H9 (cell line): ENCODE data around the gene ARHGAP5. TPM values are rescaled to one million over a fixed set of nuclear protein-coding genes. Genes with fewer than 3 reads are reported as not detected.

Experiments used
- DNase-seq: peaks from one replicate; pipeline ENCODE4 v3.0.0-alpha.2; 2017
- H2AFZ ChIP-seq: one replicate; pipeline ENCODE4 v1.6.1; 2013; ENCODE audit warnings: mild to moderate bottlenecking, low read length, control low read depth, moderate library complexity
- H2AK5ac ChIP-seq: 2 replicates; pipeline ENCODE4 v1.6.1; 2013; ENCODE audit warnings: low read length, control low read depth, mixed read lengths; ENCODE audit not compliant: insufficient read length
- H2BK120ac ChIP-seq: one replicate; pipeline ENCODE4 v1.6.1; 2013; ENCODE audit warnings: low read depth, mild to moderate bottlenecking, low read length, control low read depth, inconsistent platforms; ENCODE audit not compliant: poor library complexity, severe bottlenecking
- H2BK12ac ChIP-seq: 2 replicates; pipeline ENCODE4 v1.6.1; 2013; ENCODE audit warnings: low read length, control low read depth, mixed read lengths, low read depth; ENCODE audit not compliant: insufficient read length
- H2BK15ac ChIP-seq: 2 replicates; pipeline ENCODE4 v1.6.1; 2013; ENCODE audit warnings: low read depth, low read length, control low read depth
- H2BK20ac ChIP-seq: one replicate; pipeline ENCODE4 v1.6.1; 2013; ENCODE audit warnings: low read depth, mild to moderate bottlenecking, low read length, control low read depth, inconsistent platforms; ENCODE audit not compliant: poor library complexity, severe bottlenecking
- H2BK5ac ChIP-seq: 2 replicates; pipeline ENCODE4 v1.6.1; 2013; ENCODE audit warnings: low read length, control low read depth, mixed read lengths; ENCODE audit not compliant: insufficient read length
- H3K14ac ChIP-seq: 2 replicates; pipeline ENCODE4 v1.6.1; 2013; ENCODE audit warnings: low read length, control low read depth; ENCODE audit not compliant: insufficient read depth
- H3K18ac ChIP-seq: 2 replicates; pipeline ENCODE4 v1.6.1; 2013; ENCODE audit warnings: low read depth, mild to moderate bottlenecking, mixed read lengths, low read length, control low read depth; ENCODE audit not compliant: insufficient read length
- H3K23ac ChIP-seq: 2 replicates; pipeline ENCODE4 v1.6.1; 2013; ENCODE audit warnings: low read length, control low read depth, mixed read lengths, low read depth; ENCODE audit not compliant: insufficient read length
- H3K23me2 ChIP-seq: 2 replicates; pipeline ENCODE4 v1.6.1; 2013; ENCODE audit warnings: low read depth, mild to moderate bottlenecking, mixed read lengths, low read length, control low read depth; ENCODE audit not compliant: insufficient read length, poor library complexity, severe bottlenecking
- H3K27ac ChIP-seq: 2 replicates; pipeline ENCODE4 v1.5.1; 2013; ENCODE audit warnings: low read length, control low read depth, mixed read lengths, low read depth; ENCODE audit not compliant: insufficient read length
- H3K27me3 ChIP-seq: 2 replicates; pipeline ENCODE4 v1.6.1; 2013; ENCODE audit warnings: low read length, control low read depth, inconsistent platforms; ENCODE audit not compliant: insufficient read depth
- H3K4ac ChIP-seq: 2 replicates; pipeline ENCODE4 v1.6.1; 2013; ENCODE audit warnings: low read depth, mild to moderate bottlenecking, control low read depth, inconsistent platforms, low read length, moderate library complexity
- H3K4me1 ChIP-seq: 2 replicates; pipeline ENCODE4 v1.6.1; 2013; ENCODE audit warnings: low read length, control low read depth, inconsistent platforms; ENCODE audit not compliant: insufficient read depth
- H3K4me2 ChIP-seq: 2 replicates; pipeline ENCODE4 v1.6.1; 2013; ENCODE audit warnings: low read length, control low read depth, mixed read lengths; ENCODE audit not compliant: insufficient read length, insufficient read depth
- H3K56ac ChIP-seq: 2 replicates; pipeline ENCODE4 v1.6.1; 2013; ENCODE audit warnings: low read depth, mild to moderate bottlenecking, mixed read lengths, low read length, control low read depth; ENCODE audit not compliant: insufficient read length
- H3K79me1 ChIP-seq: 2 replicates; pipeline ENCODE4 v1.6.1; 2013; ENCODE audit warnings: low read depth, mild to moderate bottlenecking, moderate library complexity, low read length, control low read depth, inconsistent platforms; ENCODE audit not compliant: insufficient read depth, poor library complexity, severe bottlenecking
- H3K79me2 ChIP-seq: 2 replicates; pipeline ENCODE4 v1.6.1; 2013; ENCODE audit warnings: low read length, control low read depth, inconsistent platforms; ENCODE audit not compliant: insufficient read depth
- H3K9ac ChIP-seq: 2 replicates; pipeline ENCODE4 v1.6.1; 2013; ENCODE audit warnings: low read length, control low read depth, mixed read lengths; ENCODE audit not compliant: insufficient read length; ENCODE audit errors: extremely low read depth
- H3K9me3 ChIP-seq: one replicate; pipeline ENCODE4 v1.6.1; 2013; ENCODE audit warnings: low read depth, low read length, inconsistent platforms; ENCODE audit not compliant: control insufficient read depth
- H3T11ph ChIP-seq: one replicate; pipeline ENCODE4 v1.6.1; 2013; ENCODE audit warnings: mild to moderate bottlenecking, low read length, control low read depth, inconsistent platforms
- H4K20me1 ChIP-seq: one replicate; pipeline ENCODE4 v1.6.1; 2013; ENCODE audit not compliant: control insufficient read depth, insufficient read length, insufficient read depth
- H4K5ac ChIP-seq: 2 replicates; pipeline ENCODE4 v1.6.1; 2013; ENCODE audit warnings: low read depth, mild to moderate bottlenecking, mixed read lengths, low read length, control low read depth; ENCODE audit not compliant: insufficient read length
- H4K8ac ChIP-seq: replicated peaks from 2 replicates; pipeline ENCODE4 v1.6.1; 2013; ENCODE audit warnings: low read length, control low read depth, mixed read lengths, low read depth; ENCODE audit not compliant: insufficient read length
- H4K91ac ChIP-seq: 2 replicates; pipeline ENCODE4 v1.6.1; 2013; ENCODE audit warnings: low read depth, mild to moderate bottlenecking, moderate library complexity, mixed read lengths, low read length, control low read depth; ENCODE audit not compliant: insufficient read length
- H3K27ac Mint-ChIP-seq, 3 experiments: 2 replicates in 2 of 3; 3 replicates in 1 of 3; pipeline ENCODE4 v1.8.0; 2020 to 2021; ENCODE audit warnings: mixed read lengths in 3 of 3, mild to moderate bottlenecking in 1 of 3, moderate library complexity in 1 of 3
- H3K27me3 Mint-ChIP-seq: 2 replicates; pipeline ENCODE4 v1.8.0; 2021; ENCODE audit warnings: low read depth, mild to moderate bottlenecking, moderate library complexity, mixed read lengths
- H3K36me3 Mint-ChIP-seq, 3 experiments: 2 replicates in 2 of 3; 3 replicates in 1 of 3; pipeline ENCODE4 v1.8.0; 2020 to 2021; ENCODE audit warnings: low read depth in 3 of 3, mixed read lengths in 3 of 3; ENCODE audit not compliant: insufficient read depth in 1 of 3
- H3K4me1 Mint-ChIP-seq, 2 experiments: 2 replicates each; pipeline ENCODE4 v1.8.0; 2020; ENCODE audit warnings: mixed read lengths in 2 of 2
- H3K4me3 Mint-ChIP-seq, 2 experiments: 2 replicates in 1 of 2; 3 replicates in 1 of 2; pipeline ENCODE4 v1.8.0; 2020 to 2021; ENCODE audit warnings: mild to moderate bottlenecking in 2 of 2, mixed read lengths in 2 of 2, moderate library complexity in 1 of 2
- H3K9me3 Mint-ChIP-seq, 2 experiments: 2 replicates in 1 of 2; 3 replicates in 1 of 2; pipeline ENCODE4 v1.8.0; 2020; ENCODE audit warnings: mild to moderate bottlenecking in 2 of 2, mixed read lengths in 2 of 2, moderate library complexity in 1 of 2
- WGBS: extraction: QIAGEN DNeasy Blood & Tissue Kit; methylation state at CpG from one replicate; pipeline ENCODE4 v1.1.7; 2013; ENCODE audit warnings: missing lambda C conversion rate, low lambda C conversion rate, mixed read lengths; ENCODE audit not compliant: insufficient read length; ENCODE audit errors: extremely low coverage; 5-methylcytosine and 5-hydroxymethylcytosine counted together
- total RNA-seq: library from RNA; stranded (reverse); gene quantifications from 2 replicates; pipeline ENCODE4 v1.2.1, GENCODE V29; 2021
- TF ChIP-seq, protein P1 (sequence below): fragments of 200-600 bp; sonication (generic); conservative IDR thresholded peaks from 3 replicates; pipeline ENCODE4 v1.8.0; 2021; ENCODE audit warnings: antibody characterized with exemption, mild to moderate bottlenecking

The ARHGAP5 gene
- total RNA-seq, 1 experiment from 2014 or later = 73.8 TPM

- no peak overlapping the region for H2AFZ ChIP-seq
- H2AK5ac ChIP-seq = no peak overlapping the region
- Mint-ChIP-seq H3K27me3 (no peaks in the 10 kb centered on the region), H3K4me3 (no peak overlapping the region), H3K9me3 (peaks cover 21 to 32% of the 10 kb centered on the region in 2 experiments), H3K36me3 (peaks cover 0 to 5% (median 0%) of the 10 kb centered on the region in 3 experiments; a peak in 3 of 7 replicates), H3K4me1 (no peaks in the 10 kb centered on the region), H3K27ac (no peak overlapping the region)
- no peaks in the 10 kb centered on the region for H3K9me3 ChIP-seq
- H3K4me2 ChIP-seq = no peak overlapping the region
- H3K56ac ChIP-seq = no peak overlapping the region
- no peak overlapping the region for H3K18ac ChIP-seq
- H3K9ac ChIP-seq = no peak overlapping the region
- H4K91ac ChIP-seq = no peak overlapping the region
- H4K20me1 ChIP-seq = no peaks in the 10 kb centered on the region
- H4K8ac ChIP-seq = no peak overlapping the region
- H3K27ac ChIP-seq = no peak overlapping the region
- no peak overlapping the region for H2BK12ac ChIP-seq
- no peak for DNase-seq
- H3K27me3 ChIP-seq = no peaks in the 10 kb centered on the region
- H2BK15ac ChIP-seq = no peak overlapping the region
- TF ChIP-seq, protein P1, sequence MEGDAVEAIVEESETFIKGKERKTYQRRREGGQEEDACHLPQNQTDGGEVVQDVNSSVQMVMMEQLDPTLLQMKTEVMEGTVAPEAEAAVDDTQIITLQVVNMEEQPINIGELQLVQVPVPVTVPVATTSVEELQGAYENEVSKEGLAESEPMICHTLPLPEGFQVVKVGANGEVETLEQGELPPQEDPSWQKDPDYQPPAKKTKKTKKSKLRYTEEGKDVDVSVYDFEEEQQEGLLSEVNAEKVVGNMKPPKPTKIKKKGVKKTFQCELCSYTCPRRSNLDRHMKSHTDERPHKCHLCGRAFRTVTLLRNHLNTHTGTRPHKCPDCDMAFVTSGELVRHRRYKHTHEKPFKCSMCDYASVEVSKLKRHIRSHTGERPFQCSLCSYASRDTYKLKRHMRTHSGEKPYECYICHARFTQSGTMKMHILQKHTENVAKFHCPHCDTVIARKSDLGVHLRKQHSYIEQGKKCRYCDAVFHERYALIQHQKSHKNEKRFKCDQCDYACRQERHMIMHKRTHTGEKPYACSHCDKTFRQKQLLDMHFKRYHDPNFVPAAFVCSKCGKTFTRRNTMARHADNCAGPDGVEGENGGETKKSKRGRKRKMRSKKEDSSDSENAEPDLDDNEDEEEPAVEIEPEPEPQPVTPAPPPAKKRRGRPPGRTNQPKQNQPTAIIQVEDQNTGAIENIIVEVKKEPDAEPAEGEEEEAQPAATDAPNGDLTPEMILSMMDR = no peak
- H3K23me2 ChIP-seq = no peaks in the 10 kb centered on the region
- no peaks in the 10 kb centered on the region for H3K79me2 ChIP-seq
- H3K14ac ChIP-seq = no peak overlapping the region
- no peak overlapping the region for H3K4ac ChIP-seq
- H3K79me1 ChIP-seq = no peaks in the 10 kb centered on the region
- no peak overlapping the region for H2BK120ac ChIP-seq
- no peak overlapping the region for H2BK20ac ChIP-seq
- no peak overlapping the region for H4K5ac ChIP-seq
- H2BK5ac ChIP-seq = no peak overlapping the region
- no CpG with 5 or more reads among the region's 2 CpGs for WGBS
- H3T11ph ChIP-seq = no peak overlapping the region
- H3K23ac ChIP-seq = no peak overlapping the region
- H3K4me1 ChIP-seq = no peaks in the 10 kb centered on the region
These were observed 106.3 kb downstream of the ARHGAP5 start for GRCh38 chr14:32183151-32184058.
